B cell (primary cell): ENCODE data around the gene POLA2. TPM values are rescaled to one million over a fixed set of nuclear protein-coding genes. Genes with fewer than 3 reads are reported as not detected.
A peak's percentile ranks its signal among the peaks of the same experiment; 100 is the strongest.

ENCODE experiments used
- ATAC-seq: fragments of 200-7000 bp; cut with Tn5 transposase; one replicate; pipeline ENCODE4 v1.10.0; 2021; ENCODE audit warnings: low read depth, mild to moderate bottlenecking, moderate number of reproducible peaks, moderate library complexity
- CTCF ChIA-PET: fragments of 350-600 bp; sonication (Branson Sonifier 250); formaldehyde crosslinking; loops from one replicate; lab custom pipeline; 2021; ENCODE audit warnings: antibody characterized with exemption, inconsistent platforms; lab: Charles Lee
- POLR2A ChIA-PET: fragments of 350-600 bp; sonication (Branson Sonifier 250); formaldehyde crosslinking; loops from one replicate; lab custom pipeline; 2021; ENCODE audit warnings: antibody characterized with exemption; lab: Charles Lee
- DNase-seq: peaks from one replicate; pipeline ENCODE4 v3.0.0; 2013
- H2AFZ ChIP-seq: 2 replicates; pipeline ENCODE4 v1.6.1; 2012; ENCODE audit warnings: mild to moderate bottlenecking, low read depth, low read length; ENCODE audit not compliant: insufficient read depth, poor library complexity, severe bottlenecking
- H3K27ac ChIP-seq, 2 donors: 1 replicate in 1 of 2; 2 replicates in 1 of 2; pipeline ENCODE4 v1.5.1; 2012 to 2013; ENCODE audit warnings: low read length in 2 of 2, mild to moderate bottlenecking in 2 of 2, moderate library complexity in 1 of 2
- H3K27me3 ChIP-seq, 4 experiments: fragments of 200-600 bp in 1 of 4; sonication (generic) in 1 of 4; replicated peaks in 1 of 4; 1 replicate in 2 of 4; 2 replicates in 2 of 4; pipeline versions ENCODE4 v1.6.1 to v1.7.0; 2013 to 2016; ENCODE audit warnings: low read length in 3 of 4, mild to moderate bottlenecking in 2 of 4, mixed read lengths in 1 of 4, moderate library complexity in 1 of 4; ENCODE audit not compliant: insufficient read depth in 4 of 4, control insufficient read depth in 3 of 4; ENCODE audit errors: control extremely low read depth in 1 of 4
- H3K36me3 ChIP-seq, 2 experiments: replicated peaks in 1 of 2; 1 replicate in 1 of 2; 2 replicates in 1 of 2; pipeline versions ENCODE4 v1.6.1 to v1.7.1; 2013; ENCODE audit warnings: low read length in 1 of 2; ENCODE audit not compliant: insufficient read depth in 2 of 2, control insufficient read depth in 1 of 2; ENCODE audit errors: control extremely low read depth in 1 of 2, extremely low read depth in 1 of 2
- H3K4me1 ChIP-seq, 2 donors: fragments of 200-600 bp in 1 of 2; sonication (generic) in 1 of 2; 1 replicate in 1 of 2; 2 replicates in 1 of 2; pipeline versions ENCODE4 v1.5.1 to v1.6.1; 2013 to 2017; ENCODE audit warnings: low read length in 2 of 2; ENCODE audit not compliant: control insufficient read depth in 2 of 2, insufficient read depth in 2 of 2
- H3K4me2 ChIP-seq: replicated peaks from 2 replicates; pipeline ENCODE3; 2012; ENCODE audit warnings: mild to moderate bottlenecking, low read depth, low read length; ENCODE audit not compliant: poor library complexity, severe bottlenecking
- H3K4me3 ChIP-seq, 5 experiments: fragments of 200-600 bp in 1 of 5; sonication (generic) in 1 of 5; 1 replicate in 3 of 5; 2 replicates in 2 of 5; pipeline versions ENCODE4 v1.5.1 to v1.7.0; 2011 to 2016; ENCODE audit warnings: low read length in 4 of 5, mild to moderate bottlenecking in 4 of 5, low read depth in 2 of 5, control low read depth in 1 of 5, moderate library complexity in 1 of 5; ENCODE audit not compliant: insufficient read depth in 1 of 5; ENCODE audit errors: control extremely low read depth in 1 of 5, extremely low read depth in 1 of 5
- H3K79me2 ChIP-seq: fragments of 200-600 bp; sonication (generic); one replicate; pipeline ENCODE4 v1.6.0; 2016; ENCODE audit warnings: low read length; ENCODE audit not compliant: control insufficient read depth, insufficient read depth
- H3K9ac ChIP-seq: fragments of 200-600 bp; sonication (generic); 2 replicates; pipeline ENCODE4 v1.6.1; 2017; ENCODE audit warnings: mild to moderate bottlenecking, low read length, moderate library complexity
- H3K9me3 ChIP-seq, 3 donors: one replicate each; pipeline versions ENCODE4 v1.6.1 to v1.7.1; 2013; ENCODE audit warnings: low read length in 2 of 3; ENCODE audit not compliant: control insufficient read depth in 2 of 3, insufficient read depth in 1 of 3; ENCODE audit errors: control extremely low read depth in 1 of 3
- H4K20me1 ChIP-seq: 2 replicates; pipeline ENCODE4 v1.6.0; 2012; ENCODE audit warnings: mild to moderate bottlenecking, low read length; ENCODE audit not compliant: insufficient read depth, control insufficient read depth, poor library complexity, severe bottlenecking
- H3K27ac Mint-ChIP-seq: one replicate; pipeline ENCODE4 v1.8.0; 2021; ENCODE audit warnings: mixed read lengths
- H3K27me3 Mint-ChIP-seq: one replicate; pipeline ENCODE4 v1.8.0; 2021; ENCODE audit warnings: mixed read lengths
- H3K4me1 Mint-ChIP-seq: one replicate; pipeline ENCODE4 v1.8.0; 2021; ENCODE audit warnings: mixed read lengths
- H3K4me3 Mint-ChIP-seq: one replicate; pipeline ENCODE4 v1.8.0; 2021; ENCODE audit warnings: mixed read lengths
- H3K9me3 Mint-ChIP-seq: one replicate; pipeline ENCODE4 v1.8.0; 2022; ENCODE audit warnings: mixed read lengths; ENCODE audit not compliant: insufficient read depth
- EZH2 ChIP-seq: IDR thresholded peaks from 2 replicates; pipeline ENCODE4 v1.6.1; 2012; ENCODE audit warnings: borderline replicate concordance, low read depth, mild to moderate bottlenecking, moderate library complexity, low read length; ENCODE audit not compliant: insufficient read depth, poor library complexity, severe bottlenecking
- WGBS: methylation state at CpG from one replicate; pipeline ENCODE4 v1.1.5; 2013; ENCODE audit warnings: missing lambda C conversion rate; ENCODE audit not compliant: insufficient coverage; 5-methylcytosine and 5-hydroxymethylcytosine counted together
- intact Hi-C: fragments of 100-400 bp; cut with micrococcal nuclease; formaldehyde crosslinking; loops from one replicate; pipeline ENCODE4 v1.10.0; 2022
- polyA plus RNA-seq: library from polyadenylated mRNA; depleted of rRNA; stranded (reverse); fragments of >200 nt; gene quantifications from 2 replicates; pipeline ENCODE4 v1.2.3, GENCODE V29; 2012
- total RNA-seq, 2 donors: library from RNA; stranded (reverse); fragments of 120-200 nt in 1 of 2; gene quantifications; 1 replicate in 1 of 2; 2 replicates in 1 of 2; pipeline versions ENCODE4 v1.2.3 to v1.2.4, GENCODE V29; 2013 to 2022
- TF ChIP-seq, protein P1 (sequence below): fragments of 200-600 bp; IDR thresholded peaks from one replicate; pipeline ENCODE4 v1.8.0; 2022; ENCODE audit warnings: antibody characterized with exemption, mild to moderate bottlenecking

POLA2 gene
- total and polyA plus RNA-seq, 2 donors (not counting 1 experiment from before 2014, with no cell fraction given): 13.0 to 28.7 TPM

DNA sequence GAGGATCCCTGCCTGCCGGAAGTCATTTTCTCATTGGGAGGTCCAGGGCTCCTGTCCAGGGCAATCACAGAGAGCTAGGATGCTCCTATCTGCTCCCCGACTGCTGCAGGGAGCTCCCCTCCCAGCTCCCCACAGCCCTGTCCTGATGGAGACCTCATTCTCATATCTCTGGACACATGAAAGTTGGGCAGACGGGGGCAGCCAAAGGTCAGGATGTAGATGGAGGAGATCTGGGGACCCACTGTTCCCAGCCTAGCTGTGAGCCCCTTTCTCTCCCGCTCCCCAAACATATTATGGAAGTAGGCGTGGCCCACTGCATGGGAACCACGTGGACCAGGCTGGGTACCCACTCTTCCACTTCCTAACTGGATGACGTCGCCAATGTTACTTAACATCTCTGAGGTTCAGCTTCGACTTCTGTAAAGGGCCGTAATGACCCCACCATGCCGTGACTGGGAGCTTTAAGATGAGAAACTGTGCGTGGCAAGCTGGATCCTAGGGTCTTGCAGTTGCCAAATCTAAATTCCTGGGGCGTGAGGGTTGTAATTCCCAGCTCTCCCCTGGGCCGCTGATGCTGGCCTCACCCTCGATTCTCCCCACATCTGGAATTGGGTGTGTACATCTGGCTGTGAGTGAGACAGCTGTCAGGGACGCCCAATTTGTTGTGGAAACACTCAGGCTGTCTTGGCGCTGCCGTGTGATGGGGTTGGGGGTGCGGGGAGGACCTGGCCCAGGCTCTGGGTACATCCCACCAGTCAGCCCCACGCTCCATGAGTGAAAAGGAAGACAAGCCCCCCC, 54.7 kb downstream of the POLA2 start:
- no peaks in the 10 kb centered on the region for H3K9me3 Mint-ChIP-seq
- H3K9ac ChIP-seq: no peak overlapping the region
- peaks cover 10% of the 10 kb centered on the region for H3K4me1 Mint-ChIP-seq
- ChIA-PET POLR2A (interaction anchor here (0.5 to 0.6 kb wide), 3 partner anchors 54 to 1150 kb away, joined by 4 to 10 read pairs (median 8); no protein-coding TSS in a partner anchor), CTCF (interaction anchor here (0.5 to 7.4 kb wide), 25 partner anchors 9 to 1806 kb away, joined by 3 to 214 read pairs (median 5); partner anchors contain the start of genes ARL2 and DPF2)
- no peaks in the 10 kb centered on the region for H3K9me3 ChIP-seq
- H3K4me1 ChIP-seq: peaks cover 8 to 17% of the 10 kb centered on the region in 2 donors
- no peaks in the 10 kb centered on the region for H3K36me3 ChIP-seq
- intact Hi-C loops: loop anchor here (5.0 kb wide), 1 partner anchor 54 kb away; the partner anchor contains the start of gene POLA2
- H3K27ac Mint-ChIP-seq: peak overlapping the region; percentile 37
- no peak overlapping the region for H2AFZ ChIP-seq
- H3K4me3 ChIP-seq: no peak overlapping the region
- DNase-seq: no peak
- H4K20me1 ChIP-seq: no peaks in the 10 kb centered on the region
- TF ChIP-seq, protein P1, sequence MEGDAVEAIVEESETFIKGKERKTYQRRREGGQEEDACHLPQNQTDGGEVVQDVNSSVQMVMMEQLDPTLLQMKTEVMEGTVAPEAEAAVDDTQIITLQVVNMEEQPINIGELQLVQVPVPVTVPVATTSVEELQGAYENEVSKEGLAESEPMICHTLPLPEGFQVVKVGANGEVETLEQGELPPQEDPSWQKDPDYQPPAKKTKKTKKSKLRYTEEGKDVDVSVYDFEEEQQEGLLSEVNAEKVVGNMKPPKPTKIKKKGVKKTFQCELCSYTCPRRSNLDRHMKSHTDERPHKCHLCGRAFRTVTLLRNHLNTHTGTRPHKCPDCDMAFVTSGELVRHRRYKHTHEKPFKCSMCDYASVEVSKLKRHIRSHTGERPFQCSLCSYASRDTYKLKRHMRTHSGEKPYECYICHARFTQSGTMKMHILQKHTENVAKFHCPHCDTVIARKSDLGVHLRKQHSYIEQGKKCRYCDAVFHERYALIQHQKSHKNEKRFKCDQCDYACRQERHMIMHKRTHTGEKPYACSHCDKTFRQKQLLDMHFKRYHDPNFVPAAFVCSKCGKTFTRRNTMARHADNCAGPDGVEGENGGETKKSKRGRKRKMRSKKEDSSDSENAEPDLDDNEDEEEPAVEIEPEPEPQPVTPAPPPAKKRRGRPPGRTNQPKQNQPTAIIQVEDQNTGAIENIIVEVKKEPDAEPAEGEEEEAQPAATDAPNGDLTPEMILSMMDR: no peak
- no peak for TF ChIP-seq EZH2
- no peak overlapping the region for H3K27ac ChIP-seq
- no peak for ATAC-seq
- no peak overlapping the region for H3K4me2 ChIP-seq
- H3K27me3 ChIP-seq: peaks cover 0 to 12% (median 5%) of the 10 kb centered on the region in 4 experiments
- WGBS: 79% methylated on average over 18 of the region's 20 CpGs
- H3K79me2 ChIP-seq: no peaks in the 10 kb centered on the region
- H3K4me3 Mint-ChIP-seq: peak overlapping the region; percentile 84
- H3K27me3 Mint-ChIP-seq: peaks cover 9% of the 10 kb centered on the region
